ENCODE measurements around the gene ZSWIM5. TPM values are rescaled to one million over a fixed set of nuclear protein-coding genes. Genes with fewer than 3 reads are reported as not detected.
"Not testable (repeated sequence)": the region's sequence is repeated elsewhere in the genome, so short reads cannot be mapped to it uniquely, and the experiment has no call there.

ZSWIM5 gene
- total RNA-seq, 1 donor from 2014 or later = 0.79 TPM

- Mint-ChIP-seq H3K36me3 (ENCODE audit: low read depth, unreplicated experiment) (peaks cover 5% of the 10 kb centered on the region), H3K9me3 (ENCODE audit: unreplicated experiment) (peaks cover 7% of the 10 kb centered on the region), H3K27ac (ENCODE audit: unreplicated experiment) (no peak overlapping the region), H3K27me3 (ENCODE audit: low read depth, unreplicated experiment) (no peaks in the 10 kb centered on the region), H3K4me3 (ENCODE audit: unreplicated experiment) (no peak overlapping the region), H3K4me1 (ENCODE audit: low read depth, unreplicated experiment) (no peaks in the 10 kb centered on the region)
- Histone ChIP-seq H3K27me3 (ENCODE audit: insufficient read depth, low read length) (no peaks in the 10 kb centered on the region), H3K4me3 (ENCODE audit: insufficient read depth, low read depth, low read length) (no peak overlapping the region), H4K20me1 (ENCODE audit: insufficient read depth, low read length) (no peaks in the 10 kb centered on the region), H3K9me3 (ENCODE audit: insufficient read depth, low read depth, low read length) (no peaks in the 10 kb centered on the region), H3K79me2 (ENCODE audit: insufficient read depth, low read length) (no peaks in the 10 kb centered on the region), H3K4me2 (ENCODE audit: low read length) (no peak overlapping the region), H3K36me3 (ENCODE audit: insufficient read depth, low read length) (no peaks in the 10 kb centered on the region), H3K9ac (ENCODE audit: low read length) (no peak overlapping the region), H3K27ac (ENCODE audit: low read depth, low read length) (no peak overlapping the region), H2AFZ (ENCODE audit: low read depth, low read length) (no peak overlapping the region), H3K4me1 (ENCODE audit: insufficient read depth, low read length) (no peaks in the 10 kb centered on the region)
- TF ChIP-seq EZH2 (IDR thresholded peaks at IDR 0.05; ENCODE audit: insufficient read depth, low read length) (no peak), CTCF (IDR thresholded peaks at IDR 0.05; ENCODE audit: insufficient read depth, low read depth, low read length) (no peak)
- DNase-seq (ENCODE audit: low read depth) = no peak
- no peak for FAIRE-seq
These were observed 126.9 kb downstream of the ZSWIM5 start for GRCh38 chr1:45079533-45079932.

- not testable (repeated sequence) for H3K27me3 Mint-ChIP-seq (ENCODE audit: low read depth, unreplicated experiment); H3K4me1 ChIP-seq (ENCODE audit: insufficient read depth, low read length); H3K36me3 ChIP-seq (ENCODE audit: insufficient read depth, low read length); H3K9ac ChIP-seq (ENCODE audit: low read length); H3K79me2 ChIP-seq (ENCODE audit: insufficient read depth, low read length); H4K20me1 ChIP-seq (ENCODE audit: insufficient read depth, low read length); H3K36me3 Mint-ChIP-seq (ENCODE audit: low read depth, unreplicated experiment); H3K4me2 ChIP-seq (ENCODE audit: low read length); FAIRE-seq; H3K4me3 Mint-ChIP-seq (ENCODE audit: unreplicated experiment); H3K9me3 ChIP-seq (ENCODE audit: insufficient read depth, low read depth, low read length); H3K4me1 Mint-ChIP-seq (ENCODE audit: low read depth, unreplicated experiment); H3K27me3 ChIP-seq (ENCODE audit: insufficient read depth, low read length); H3K4me3 ChIP-seq (ENCODE audit: insufficient read depth, low read depth, low read length); H3K27ac Mint-ChIP-seq (ENCODE audit: unreplicated experiment); H3K27ac ChIP-seq (ENCODE audit: low read depth, low read length); DNase-seq (ENCODE audit: low read depth); H2AFZ ChIP-seq (ENCODE audit: low read depth, low read length)
- H3K9me3 Mint-ChIP-seq (ENCODE audit: unreplicated experiment) = peaks cover 11% of the 10 kb centered on the region
These were observed 129.4 kb downstream of the ZSWIM5 start for GRCh38 chr1:45076959-45077358.

GRCh38 chr1:45071567-45071966, 134.8 kb downstream of the ZSWIM5 start:
- no peaks in the 10 kb centered on the region for H3K36me3 ChIP-seq (ENCODE audit: insufficient read depth, low read length)
- no peak overlapping the region for H3K27ac ChIP-seq (ENCODE audit: low read depth, low read length)
- H3K27me3 ChIP-seq (ENCODE audit: insufficient read depth, low read length) = no peaks in the 10 kb centered on the region
- H3K4me2 ChIP-seq (ENCODE audit: low read length) = no peak overlapping the region
- H3K9me3 ChIP-seq (ENCODE audit: insufficient read depth, low read depth, low read length) = no peaks in the 10 kb centered on the region
- H3K27ac Mint-ChIP-seq (ENCODE audit: unreplicated experiment) = no peak overlapping the region
- FAIRE-seq = no peak
- no peak for TF ChIP-seq EZH2 (IDR thresholded peaks at IDR 0.05; ENCODE audit: insufficient read depth, low read length)
- TF ChIP-seq CTCF (IDR thresholded peaks at IDR 0.05; ENCODE audit: insufficient read depth, low read depth, low read length) = no peak
- H3K9me3 Mint-ChIP-seq (ENCODE audit: unreplicated experiment) = peaks cover 4% of the 10 kb centered on the region
- no peak for DNase-seq (ENCODE audit: low read depth)
- no peaks in the 10 kb centered on the region for H4K20me1 ChIP-seq (ENCODE audit: insufficient read depth, low read length)
- no peaks in the 10 kb centered on the region for H3K4me1 Mint-ChIP-seq (ENCODE audit: low read depth, unreplicated experiment)
- H3K9ac ChIP-seq (ENCODE audit: low read length) = no peak overlapping the region
- H3K36me3 Mint-ChIP-seq (ENCODE audit: low read depth, unreplicated experiment) = no peaks in the 10 kb centered on the region
- no peak overlapping the region for H2AFZ ChIP-seq (ENCODE audit: low read depth, low read length)
- no peaks in the 10 kb centered on the region for H3K79me2 ChIP-seq (ENCODE audit: insufficient read depth, low read length)
- no peak overlapping the region for H3K4me3 Mint-ChIP-seq (ENCODE audit: unreplicated experiment)
- H3K4me3 ChIP-seq (ENCODE audit: insufficient read depth, low read depth, low read length) = no peak overlapping the region
- no peaks in the 10 kb centered on the region for H3K4me1 ChIP-seq (ENCODE audit: insufficient read depth, low read length)
- peaks cover 3% of the 10 kb centered on the region for H3K27me3 Mint-ChIP-seq (ENCODE audit: low read depth, unreplicated experiment)

All from astrocyte (in vitro differentiated cells and primary cell).